Panc1 (cell line): ENCODE data around the gene RPP25. TPM values are rescaled to one million over a fixed set of nuclear protein-coding genes. Genes with fewer than 3 reads are reported as not detected.

Experiments used
- ATAC-seq: fragments of 200-7000 bp; cut with Tn5 transposase; 2 replicates; pipeline ENCODE4 v1.9.1; 2020; ENCODE audit warnings: mild to moderate bottlenecking, moderate library complexity
- BruUV-seq: library from RNA; stranded (reverse); fragments of 400-500 nt; replicated peaks from 2 replicates; lab custom pipeline; 2021; lab: Mats Ljungman, UMichigan
- CTCF ChIA-PET: fragments of 300-600 bp; sonication (Branson Sonifier 250); formaldehyde crosslinking; loops from one replicate; lab custom pipeline; 2022; ENCODE audit warnings: antibody characterized with exemption; lab: Charles Lee
- POLR2A ChIA-PET: fragments of 300-600 bp; sonication (Branson Sonifier 250); formaldehyde crosslinking; loops from one replicate; lab custom pipeline; 2022; ENCODE audit warnings: antibody characterized with exemption; lab: Charles Lee
- DNase-seq: peaks from one replicate; pipeline ENCODE4 v3.0.0-alpha.2; 2010; ENCODE audit warnings: low read depth, low spot score
- H3K27ac ChIP-seq: 2 replicates; pipeline ENCODE4 v1.5.1; 2011; ENCODE audit warnings: mild to moderate bottlenecking, low read length, inconsistent platforms
- H3K27me3 ChIP-seq: fragments of 200-500 bp; sonication (Bioruptor generic); 2 replicates; pipeline ENCODE4 v1.6.0; 2014; ENCODE audit warnings: low read length, inconsistent platforms; ENCODE audit not compliant: control insufficient read depth, insufficient read depth
- H3K36me3 ChIP-seq: fragments of 200-500 bp; sonication (Bioruptor generic); 2 replicates; pipeline ENCODE4 v1.5.1; 2014; ENCODE audit warnings: inconsistent platforms, mild to moderate bottlenecking, low read length, moderate library complexity; ENCODE audit not compliant: control insufficient read depth, insufficient read depth
- H3K4me1 ChIP-seq: 2 replicates; pipeline ENCODE4 v1.5.1; 2011; ENCODE audit warnings: inconsistent platforms, mild to moderate bottlenecking, low read length, moderate library complexity; ENCODE audit not compliant: control insufficient read depth, insufficient read depth
- H3K4me3 ChIP-seq, 2 experiments: 2 replicates each; pipeline ENCODE4 v1.5.1; 2011 to 2012; ENCODE audit warnings: low read depth in 2 of 2, low read length in 2 of 2, mild to moderate bottlenecking in 2 of 2, inconsistent platforms in 1 of 2, moderate library complexity in 1 of 2
- H3K9me3 ChIP-seq: fragments of 200-500 bp; sonication (Bioruptor generic); 2 replicates; pipeline ENCODE4 v1.5.1; 2014; ENCODE audit warnings: low read depth, mild to moderate bottlenecking, inconsistent platforms, low read length, moderate library complexity; ENCODE audit not compliant: control insufficient read depth, insufficient read depth
- POLR2AphosphoS5 ChIP-seq: IDR thresholded peaks from 2 replicates; pipeline ENCODE4 v1.6.1; 2012; ENCODE audit warnings: mild to moderate bottlenecking, low read depth, low read length, moderate library complexity
- SIN3A ChIP-seq: IDR thresholded peaks from 2 replicates; pipeline ENCODE4 v1.6.1; 2012; ENCODE audit warnings: low read depth, mild to moderate bottlenecking, low read length, moderate library complexity, borderline replicate concordance; ENCODE audit not compliant: insufficient read depth
- TCF7L2 ChIP-seq: IDR thresholded peaks from 2 replicates; pipeline ENCODE4 v1.6.1; 2011; ENCODE audit warnings: mild to moderate bottlenecking, low read depth, low read length, inconsistent platforms
- in situ Hi-C: cut with HindIII; loops from 2 replicates; pipeline ENCODE4 v1.10.0; 2016; ENCODE audit warnings: low sequenced_read_pairs, low pct_unique_long_range_greater_than_20kb
- intact Hi-C: fragments of 100-400 bp; cut with micrococcal nuclease; formaldehyde crosslinking; loops from one replicate; pipeline ENCODE4 v1.10.0; 2022; ENCODE audit not compliant: unreplicated experiment
- total RNA-seq: library from RNA; stranded (reverse); gene quantifications from one replicate; pipeline ENCODE4 v1.2.1, GENCODE V29; 2021; ENCODE audit not compliant: unreplicated experiment
- TF ChIP-seq, protein P1 (sequence below): fragments of 450-650 bp; IDR thresholded peaks from 2 replicates; pipeline ENCODE4 v1.5.1; 2017; ENCODE audit warnings: mild to moderate bottlenecking
- TF ChIP-seq, protein P2 (sequence below), 2 experiments: IDR thresholded peaks; 2 replicates each; pipeline ENCODE4 v1.6.1; 2011 to 2012; ENCODE audit warnings: low read depth in 2 of 2, control low read depth in 1 of 2, low read length in 1 of 2, mild to moderate bottlenecking in 1 of 2, moderate library complexity in 1 of 2; ENCODE audit not compliant: insufficient read depth in 1 of 2

The RPP25 gene
- total RNA-seq, 1 experiment from 2014 or later: 40.1 TPM

DNA sequence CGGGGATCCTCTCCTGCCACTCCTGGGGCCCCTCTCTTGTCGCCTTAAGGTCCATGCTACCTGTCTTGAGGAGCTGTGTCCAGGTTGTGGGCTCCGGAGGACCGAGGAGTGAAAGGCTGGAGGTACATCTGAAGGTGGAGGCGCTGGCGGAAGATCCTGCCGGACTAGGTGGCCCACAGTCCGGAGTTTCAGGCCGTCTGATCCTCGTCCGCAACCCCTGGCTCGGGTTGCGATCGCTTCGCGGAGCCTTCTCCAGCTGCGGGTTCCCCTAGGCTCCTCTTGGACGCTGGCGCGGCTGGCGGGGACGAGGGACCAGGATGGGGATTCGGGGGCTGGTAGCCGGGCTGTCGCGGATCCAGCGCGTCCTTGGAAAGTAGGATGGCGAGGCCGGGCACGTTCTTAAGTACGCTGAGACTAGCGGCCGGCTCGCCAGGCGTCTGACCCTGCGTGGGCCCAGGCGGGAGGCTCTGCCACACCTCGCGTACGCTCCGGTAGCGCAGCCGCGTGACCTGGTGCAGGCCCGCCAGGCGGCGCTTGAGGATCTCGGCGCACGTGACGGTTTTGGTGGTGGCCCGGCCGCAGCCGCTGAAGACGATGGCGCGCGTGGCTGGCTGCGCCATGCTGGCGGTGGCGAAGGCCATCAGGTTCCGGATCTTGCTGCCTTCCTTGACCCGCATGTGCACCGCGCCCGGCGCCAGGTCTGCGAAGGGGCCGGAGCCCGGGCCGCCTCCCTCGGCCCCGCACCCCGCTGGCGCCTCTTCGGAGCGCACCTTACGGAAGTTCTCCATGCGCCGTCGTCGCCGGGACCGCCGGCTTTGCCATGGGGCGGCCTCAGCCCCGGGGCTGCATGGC, 550 bp downstream of the RPP25 start:
- H3K27ac ChIP-seq: peak overlapping the region; percentile 96
- intact Hi-C loops: loop anchor here (5.0 to 10.0 kb wide), 2 partner anchors 181 to 246 kb away; partner anchors contain the start of gene C15orf39
- H3K9me3 ChIP-seq: no peaks in the 10 kb centered on the region
- POLR2A ChIA-PET: interaction anchor here (0.6 to 1.0 kb wide), 2 partner anchors 67 to 73 kb away, joined by 3 read pairs; partner anchors contain the start of gene PPCDC
- H3K36me3 ChIP-seq: no peaks in the 10 kb centered on the region
- CTCF ChIA-PET: interaction anchor here (0.5 to 0.8 kb wide), 4 partner anchors 54 to 902 kb away, joined by 3 to 4 read pairs (median 3); no protein-coding TSS in a partner anchor
- DNase-seq (no peak), ATAC-seq (peak; percentile 59)
- in situ Hi-C loops: no loop called here
- TF ChIP-seq, protein P1, sequence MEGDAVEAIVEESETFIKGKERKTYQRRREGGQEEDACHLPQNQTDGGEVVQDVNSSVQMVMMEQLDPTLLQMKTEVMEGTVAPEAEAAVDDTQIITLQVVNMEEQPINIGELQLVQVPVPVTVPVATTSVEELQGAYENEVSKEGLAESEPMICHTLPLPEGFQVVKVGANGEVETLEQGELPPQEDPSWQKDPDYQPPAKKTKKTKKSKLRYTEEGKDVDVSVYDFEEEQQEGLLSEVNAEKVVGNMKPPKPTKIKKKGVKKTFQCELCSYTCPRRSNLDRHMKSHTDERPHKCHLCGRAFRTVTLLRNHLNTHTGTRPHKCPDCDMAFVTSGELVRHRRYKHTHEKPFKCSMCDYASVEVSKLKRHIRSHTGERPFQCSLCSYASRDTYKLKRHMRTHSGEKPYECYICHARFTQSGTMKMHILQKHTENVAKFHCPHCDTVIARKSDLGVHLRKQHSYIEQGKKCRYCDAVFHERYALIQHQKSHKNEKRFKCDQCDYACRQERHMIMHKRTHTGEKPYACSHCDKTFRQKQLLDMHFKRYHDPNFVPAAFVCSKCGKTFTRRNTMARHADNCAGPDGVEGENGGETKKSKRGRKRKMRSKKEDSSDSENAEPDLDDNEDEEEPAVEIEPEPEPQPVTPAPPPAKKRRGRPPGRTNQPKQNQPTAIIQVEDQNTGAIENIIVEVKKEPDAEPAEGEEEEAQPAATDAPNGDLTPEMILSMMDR: peak; percentile 80
- TF ChIP-seq POLR2AphosphoS5: no peak
- peak; percentile 17; the same call in 1 of the 2 replicates for TF ChIP-seq SIN3A
- TF ChIP-seq, protein P2, sequence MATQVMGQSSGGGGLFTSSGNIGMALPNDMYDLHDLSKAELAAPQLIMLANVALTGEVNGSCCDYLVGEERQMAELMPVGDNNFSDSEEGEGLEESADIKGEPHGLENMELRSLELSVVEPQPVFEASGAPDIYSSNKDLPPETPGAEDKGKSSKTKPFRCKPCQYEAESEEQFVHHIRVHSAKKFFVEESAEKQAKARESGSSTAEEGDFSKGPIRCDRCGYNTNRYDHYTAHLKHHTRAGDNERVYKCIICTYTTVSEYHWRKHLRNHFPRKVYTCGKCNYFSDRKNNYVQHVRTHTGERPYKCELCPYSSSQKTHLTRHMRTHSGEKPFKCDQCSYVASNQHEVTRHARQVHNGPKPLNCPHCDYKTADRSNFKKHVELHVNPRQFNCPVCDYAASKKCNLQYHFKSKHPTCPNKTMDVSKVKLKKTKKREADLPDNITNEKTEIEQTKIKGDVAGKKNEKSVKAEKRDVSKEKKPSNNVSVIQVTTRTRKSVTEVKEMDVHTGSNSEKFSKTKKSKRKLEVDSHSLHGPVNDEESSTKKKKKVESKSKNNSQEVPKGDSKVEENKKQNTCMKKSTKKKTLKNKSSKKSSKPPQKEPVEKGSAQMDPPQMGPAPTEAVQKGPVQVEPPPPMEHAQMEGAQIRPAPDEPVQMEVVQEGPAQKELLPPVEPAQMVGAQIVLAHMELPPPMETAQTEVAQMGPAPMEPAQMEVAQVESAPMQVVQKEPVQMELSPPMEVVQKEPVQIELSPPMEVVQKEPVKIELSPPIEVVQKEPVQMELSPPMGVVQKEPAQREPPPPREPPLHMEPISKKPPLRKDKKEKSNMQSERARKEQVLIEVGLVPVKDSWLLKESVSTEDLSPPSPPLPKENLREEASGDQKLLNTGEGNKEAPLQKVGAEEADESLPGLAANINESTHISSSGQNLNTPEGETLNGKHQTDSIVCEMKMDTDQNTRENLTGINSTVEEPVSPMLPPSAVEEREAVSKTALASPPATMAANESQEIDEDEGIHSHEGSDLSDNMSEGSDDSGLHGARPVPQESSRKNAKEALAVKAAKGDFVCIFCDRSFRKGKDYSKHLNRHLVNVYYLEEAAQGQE (IDR thresholded peaks at IDR 0.05; ENCODE audit: insufficient read depth in 1 of 2, low read depth in 2 of 2, low read length in 1 of 2): peak in 1 of 2 experiments; percentile 24; a peak in 2 of 4 replicates
- 0 out of 2 replicates have a peak, but pooled peaks have one; percentile 21 for TF ChIP-seq TCF7L2
- peak overlapping the region; percentile 79 to 96 for H3K4me3 ChIP-seq
- BruUV-seq: no TSS peak
- no peaks in the 10 kb centered on the region for H3K27me3 ChIP-seq
- peaks cover 30% of the 10 kb centered on the region for H3K4me1 ChIP-seq

DNA sequence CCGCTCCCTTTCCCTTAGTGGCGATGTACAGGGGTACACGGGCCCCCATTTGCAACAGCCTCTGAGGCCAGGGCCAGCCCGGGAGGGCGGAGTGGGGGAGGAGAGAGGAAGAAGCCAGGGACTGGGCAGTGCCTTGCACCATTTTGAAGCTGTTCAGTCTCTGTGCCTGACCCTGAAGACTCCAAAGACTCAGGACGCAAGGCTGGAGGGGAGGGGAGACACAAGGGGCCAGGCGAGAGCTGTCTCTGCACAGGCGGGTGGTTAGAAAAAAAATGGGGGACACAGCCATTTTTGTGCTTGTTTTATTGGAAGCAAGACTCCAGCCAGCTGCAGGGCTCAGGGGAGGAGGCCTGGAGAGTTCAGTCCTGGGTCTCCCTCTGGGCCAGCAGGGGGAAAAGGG, 1.6 kb downstream of the RPP25 start:
- intact Hi-C loops: loop anchor here (5.0 to 10.0 kb wide), 2 partner anchors 180 to 247 kb away; partner anchors contain the start of gene C15orf39
- peak overlapping the region; percentile 96 for H3K27ac ChIP-seq

More for the DNA sequence above, 1.6 kb downstream of the RPP25 start:
- in situ Hi-C loops: no loop called here
- POLR2A ChIA-PET: no interaction called here
- no peak for ATAC-seq
- TF ChIP-seq, protein P2 (IDR thresholded peaks at IDR 0.05; ENCODE audit: insufficient read depth in 1 of 2, low read depth in 2 of 2, low read length in 1 of 2): no peak
- TF ChIP-seq TCF7L2 (no peak), POLR2AphosphoS5 (no peak), SIN3A (no peak)
- TF ChIP-seq, protein P1: no peak
- Histone ChIP-seq H3K4me3 (peak overlapping the region; percentile 79 to 96), H3K9me3 (no peaks in the 10 kb centered on the region), H3K4me1 (peaks cover 31% of the 10 kb centered on the region), H3K36me3 (no peaks in the 10 kb centered on the region), H3K27me3 (no peaks in the 10 kb centered on the region)
- CTCF ChIA-PET: no interaction called here
- no peak for DNase-seq
- BruUV-seq: no TSS peak
